ENCODE results near the gene RRAGC.
A peak's percentile ranks its signal among the peaks of the same experiment; 100 is the strongest.

RRAGC gene

DNA sequence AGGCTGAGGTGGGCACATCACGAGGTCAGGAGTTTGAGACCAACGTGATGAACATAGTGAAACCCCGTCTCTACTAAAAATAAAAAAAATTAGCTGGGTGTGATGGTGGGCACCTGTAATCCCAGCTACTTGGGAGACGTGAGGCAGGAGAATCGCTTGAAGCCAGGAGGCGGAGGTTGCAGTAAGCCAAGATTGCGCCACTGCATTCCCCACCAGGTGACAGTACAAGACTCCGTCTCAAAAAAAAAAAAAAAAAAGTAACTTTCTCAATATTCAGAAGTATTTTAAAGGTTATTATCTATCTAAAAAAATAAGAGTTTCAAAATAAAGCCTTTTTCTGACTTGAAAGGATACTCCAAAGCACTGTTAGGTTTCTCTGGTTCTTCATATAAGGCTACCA, 7.6 kb upstream of the RRAGC start:
- no peak for DNase-seq
- Mint-ChIP-seq H3K4me1 (peaks cover 12% of the 10 kb centered on the region), H3K4me3 (no peak overlapping the region), H3K27ac (no peak overlapping the region), H3K9me3 (no peaks in the 10 kb centered on the region), H3K36me3 (ENCODE audit: low read depth) (peaks cover 33% of the 10 kb centered on the region), H3K27me3 (ENCODE audit: low read depth, poor library complexity) (no peaks in the 10 kb centered on the region)
- TF ChIP-seq, protein P1, sequence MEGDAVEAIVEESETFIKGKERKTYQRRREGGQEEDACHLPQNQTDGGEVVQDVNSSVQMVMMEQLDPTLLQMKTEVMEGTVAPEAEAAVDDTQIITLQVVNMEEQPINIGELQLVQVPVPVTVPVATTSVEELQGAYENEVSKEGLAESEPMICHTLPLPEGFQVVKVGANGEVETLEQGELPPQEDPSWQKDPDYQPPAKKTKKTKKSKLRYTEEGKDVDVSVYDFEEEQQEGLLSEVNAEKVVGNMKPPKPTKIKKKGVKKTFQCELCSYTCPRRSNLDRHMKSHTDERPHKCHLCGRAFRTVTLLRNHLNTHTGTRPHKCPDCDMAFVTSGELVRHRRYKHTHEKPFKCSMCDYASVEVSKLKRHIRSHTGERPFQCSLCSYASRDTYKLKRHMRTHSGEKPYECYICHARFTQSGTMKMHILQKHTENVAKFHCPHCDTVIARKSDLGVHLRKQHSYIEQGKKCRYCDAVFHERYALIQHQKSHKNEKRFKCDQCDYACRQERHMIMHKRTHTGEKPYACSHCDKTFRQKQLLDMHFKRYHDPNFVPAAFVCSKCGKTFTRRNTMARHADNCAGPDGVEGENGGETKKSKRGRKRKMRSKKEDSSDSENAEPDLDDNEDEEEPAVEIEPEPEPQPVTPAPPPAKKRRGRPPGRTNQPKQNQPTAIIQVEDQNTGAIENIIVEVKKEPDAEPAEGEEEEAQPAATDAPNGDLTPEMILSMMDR (IDR thresholded peaks at IDR 0.05) = no peak

DNA sequence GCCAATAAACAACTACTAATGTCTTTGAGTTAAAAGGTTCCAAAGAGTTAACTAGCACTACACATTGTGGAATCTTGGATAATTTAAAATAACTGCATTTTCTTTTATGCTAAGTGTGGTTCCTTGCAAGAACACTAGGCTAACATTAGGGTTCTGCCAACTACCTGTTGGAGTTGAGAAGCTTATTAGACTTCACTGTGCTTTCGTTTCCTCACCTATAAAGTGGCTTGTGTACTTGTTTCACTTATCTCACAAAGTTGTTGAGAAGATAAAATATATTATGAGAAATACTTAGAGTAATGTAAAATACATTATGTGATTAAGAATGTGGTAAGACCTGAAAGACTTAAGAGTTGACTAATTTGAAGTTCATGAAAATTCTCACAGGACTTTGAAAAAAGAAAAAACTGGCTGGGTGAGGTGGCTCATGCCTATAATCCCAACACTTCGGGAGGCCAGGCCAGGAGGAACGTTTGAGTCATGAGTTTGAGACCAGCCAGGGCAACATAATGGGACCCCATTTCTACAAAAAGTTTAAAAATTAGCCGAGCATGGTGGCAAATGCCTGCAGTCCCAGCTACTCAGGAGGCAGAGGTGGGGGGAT, 5.6 kb upstream of the RRAGC start:
- Mint-ChIP-seq H3K4me3 (no peak overlapping the region), H3K27me3 (ENCODE audit: low read depth, poor library complexity) (no peaks in the 10 kb centered on the region), H3K9me3 (no peaks in the 10 kb centered on the region), H3K36me3 (ENCODE audit: low read depth) (peaks cover 24% of the 10 kb centered on the region), H3K27ac (no peak overlapping the region), H3K4me1 (peaks cover 20% of the 10 kb centered on the region)
- DNase-seq = no peak
- TF ChIP-seq, protein P1 (IDR thresholded peaks at IDR 0.05) = no peak

DNA sequence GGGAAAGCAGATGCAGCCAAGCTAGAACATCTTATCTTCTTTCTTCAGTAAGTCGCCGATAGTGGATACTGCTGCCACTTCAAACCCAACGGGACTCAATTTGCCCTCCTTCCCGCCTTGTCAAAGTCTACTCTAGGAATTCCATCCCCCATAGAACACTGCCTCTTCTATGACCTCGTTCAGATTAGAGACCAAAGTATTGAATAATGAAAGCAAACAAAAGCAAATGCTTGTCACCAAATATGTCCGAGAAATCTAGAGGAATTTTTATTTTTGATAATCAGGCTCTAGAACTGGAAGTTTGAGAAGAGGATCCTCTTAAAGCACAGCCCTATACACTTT, 853 bp upstream of the RRAGC start:
- TF ChIP-seq, protein P1 (IDR thresholded peaks at IDR 0.05) = no peak
- peak overlapping the region; percentile 40 for H3K27ac Mint-ChIP-seq
- peaks cover 8% of the 10 kb centered on the region for H3K36me3 Mint-ChIP-seq (ENCODE audit: low read depth)
- no peak for DNase-seq
- no peaks in the 10 kb centered on the region for H3K9me3 Mint-ChIP-seq
- peaks cover 39% of the 10 kb centered on the region for H3K4me1 Mint-ChIP-seq
- no peaks in the 10 kb centered on the region for H3K27me3 Mint-ChIP-seq (ENCODE audit: low read depth, poor library complexity)
- H3K4me3 Mint-ChIP-seq = peak overlapping the region; percentile 93

DNA sequence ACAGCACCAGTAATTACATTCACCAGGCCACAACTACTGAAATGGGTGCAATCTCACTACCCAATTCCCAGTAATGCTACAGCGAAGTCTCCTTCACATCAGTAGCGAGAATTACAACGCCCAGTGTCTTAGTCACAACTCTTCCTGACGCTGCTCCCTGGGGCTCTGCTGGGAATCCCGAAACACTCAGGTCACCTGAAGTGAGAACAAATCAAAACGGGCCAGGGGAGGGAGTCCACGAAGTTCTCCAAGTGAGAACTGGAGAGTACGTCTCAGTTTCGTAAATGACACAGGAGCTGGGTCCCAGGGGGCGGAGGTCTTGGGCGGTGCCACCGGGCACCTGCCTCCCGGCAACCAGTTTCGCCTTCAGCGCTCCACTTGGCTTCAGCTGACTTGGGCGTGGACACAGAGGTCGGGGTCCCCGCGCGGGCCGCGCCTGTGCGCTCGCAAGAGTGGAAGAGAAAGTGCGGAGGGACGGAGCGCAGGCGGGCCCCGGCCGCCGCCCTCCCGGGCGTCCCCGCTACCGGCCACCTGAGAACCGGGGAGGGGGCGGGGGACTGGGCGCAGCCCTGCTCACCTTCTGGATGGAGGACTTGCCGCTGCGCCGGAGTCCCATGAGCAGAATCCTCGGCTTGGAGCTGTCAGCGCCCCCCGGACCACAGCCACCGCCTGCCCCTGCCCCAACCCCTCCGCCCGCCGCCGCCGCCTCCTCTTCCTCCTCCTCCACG, 575 bp downstream of the RRAGC start:
- DNase-seq = no peak
- H3K27me3 Mint-ChIP-seq (ENCODE audit: low read depth, poor library complexity) = no peaks in the 10 kb centered on the region

DNA sequence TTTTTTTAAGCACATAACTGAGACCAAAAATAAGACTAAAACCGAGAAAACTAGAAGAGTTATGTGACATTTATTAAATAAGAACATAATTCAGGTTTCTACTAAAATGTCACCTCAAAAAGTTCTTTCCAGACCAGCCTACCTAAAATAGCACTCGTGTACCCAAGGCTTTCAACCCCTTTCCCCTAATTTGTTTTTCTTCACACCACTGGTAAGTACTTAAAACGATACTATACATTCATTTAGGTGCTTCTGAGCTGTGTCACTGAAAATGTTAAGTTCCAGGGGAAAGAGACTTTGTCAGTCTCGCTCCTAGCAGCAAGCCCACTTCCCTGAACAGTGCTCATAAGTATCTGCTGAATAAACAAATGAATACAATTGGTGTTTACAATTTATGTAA, 6.8 kb downstream of the RRAGC start:
- Mint-ChIP-seq H3K4me3 (no peak overlapping the region), H3K9me3 (no peaks in the 10 kb centered on the region), H3K4me1 (peaks cover 9% of the 10 kb centered on the region), H3K27me3 (ENCODE audit: low read depth, poor library complexity) (no peaks in the 10 kb centered on the region), H3K36me3 (ENCODE audit: low read depth) (peaks cover 49% of the 10 kb centered on the region), H3K27ac (peak overlapping the region; percentile 34)
- DNase-seq = no peak
- TF ChIP-seq, protein P1 (IDR thresholded peaks at IDR 0.05) = no peak

More for the DNA sequence above, 575 bp downstream of the RRAGC start:
- TF ChIP-seq, protein P1 (IDR thresholded peaks at IDR 0.05) = no peak
- H3K4me1 Mint-ChIP-seq = peaks cover 39% of the 10 kb centered on the region
- H3K36me3 Mint-ChIP-seq (ENCODE audit: low read depth) = peaks cover 20% of the 10 kb centered on the region
- peak overlapping the region; percentile 57 for H3K27ac Mint-ChIP-seq
- peak overlapping the region; percentile 93 for H3K4me3 Mint-ChIP-seq
- H3K9me3 Mint-ChIP-seq = no peaks in the 10 kb centered on the region

DNA sequence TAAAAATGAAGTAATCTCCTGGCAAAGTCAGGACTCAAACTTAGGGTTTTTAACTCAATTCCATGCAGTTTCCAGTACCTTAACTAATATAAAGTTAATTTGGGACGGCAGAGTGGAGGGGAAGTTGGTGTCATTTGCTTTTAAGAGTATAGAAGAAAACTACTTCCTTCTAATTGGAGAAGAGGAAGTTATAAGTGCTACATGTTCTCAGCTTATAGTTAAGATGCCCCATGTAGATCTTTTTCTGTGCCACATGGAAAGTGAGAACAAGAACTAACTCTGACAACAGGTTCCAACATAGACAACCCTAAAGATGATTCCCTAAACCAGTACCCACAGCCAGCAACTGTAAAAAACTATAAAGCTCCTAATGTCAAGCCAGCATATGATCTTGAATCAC, 11.5 kb downstream of the RRAGC start:
- TF ChIP-seq, protein P1 (IDR thresholded peaks at IDR 0.05) = no peak

More for the DNA sequence above, 11.5 kb downstream of the RRAGC start:
- no peak overlapping the region for H3K4me3 Mint-ChIP-seq
- H3K36me3 Mint-ChIP-seq (ENCODE audit: low read depth) = peaks cover 64% of the 10 kb centered on the region
- no peaks in the 10 kb centered on the region for H3K27me3 Mint-ChIP-seq (ENCODE audit: low read depth, poor library complexity)
- DNase-seq = no peak
- H3K4me1 Mint-ChIP-seq = no peaks in the 10 kb centered on the region
- H3K27ac Mint-ChIP-seq = peak overlapping the region; percentile 50
- no peaks in the 10 kb centered on the region for H3K9me3 Mint-ChIP-seq
